ENCODE measurements around the gene DCANP1.

DNA sequence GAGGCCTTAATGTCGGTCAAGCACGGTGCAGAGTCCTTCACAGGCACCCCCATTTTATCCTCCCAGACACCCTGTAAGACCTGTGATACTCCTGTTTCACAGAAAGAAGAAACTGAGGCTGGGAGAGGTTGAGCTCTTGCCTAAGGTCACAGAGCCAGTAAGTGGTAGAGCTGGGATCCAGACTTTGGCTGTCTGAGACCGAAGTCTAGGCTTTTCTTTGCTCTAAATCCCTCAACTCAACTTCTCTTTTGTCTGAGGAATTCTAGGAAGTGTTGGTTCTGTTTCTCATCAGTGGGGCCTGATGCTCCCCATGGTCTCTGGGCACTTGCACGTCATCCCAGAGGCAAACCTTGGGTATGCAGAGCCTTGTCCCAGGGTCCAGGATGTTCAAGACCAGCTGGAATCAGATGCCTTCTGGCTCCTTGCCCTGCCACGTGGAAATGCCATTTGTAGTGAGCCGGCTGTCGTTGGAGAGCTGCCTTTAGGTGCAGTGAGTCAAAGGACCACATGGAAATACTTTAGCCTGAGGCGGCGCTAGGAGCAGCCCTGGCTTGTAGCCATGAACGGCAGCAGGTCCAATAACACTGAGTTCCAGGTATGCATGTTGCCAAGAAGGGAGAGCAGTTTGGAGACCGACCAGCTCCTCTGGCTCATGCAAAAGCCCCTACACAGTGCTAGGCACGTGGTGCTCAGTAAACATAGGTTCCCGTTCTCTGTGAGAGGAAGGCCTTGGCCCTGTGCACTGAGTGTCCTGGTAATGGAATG lies 9.2 kb downstream of the DCANP1 start:
- TF ChIP-seq, protein P1, sequence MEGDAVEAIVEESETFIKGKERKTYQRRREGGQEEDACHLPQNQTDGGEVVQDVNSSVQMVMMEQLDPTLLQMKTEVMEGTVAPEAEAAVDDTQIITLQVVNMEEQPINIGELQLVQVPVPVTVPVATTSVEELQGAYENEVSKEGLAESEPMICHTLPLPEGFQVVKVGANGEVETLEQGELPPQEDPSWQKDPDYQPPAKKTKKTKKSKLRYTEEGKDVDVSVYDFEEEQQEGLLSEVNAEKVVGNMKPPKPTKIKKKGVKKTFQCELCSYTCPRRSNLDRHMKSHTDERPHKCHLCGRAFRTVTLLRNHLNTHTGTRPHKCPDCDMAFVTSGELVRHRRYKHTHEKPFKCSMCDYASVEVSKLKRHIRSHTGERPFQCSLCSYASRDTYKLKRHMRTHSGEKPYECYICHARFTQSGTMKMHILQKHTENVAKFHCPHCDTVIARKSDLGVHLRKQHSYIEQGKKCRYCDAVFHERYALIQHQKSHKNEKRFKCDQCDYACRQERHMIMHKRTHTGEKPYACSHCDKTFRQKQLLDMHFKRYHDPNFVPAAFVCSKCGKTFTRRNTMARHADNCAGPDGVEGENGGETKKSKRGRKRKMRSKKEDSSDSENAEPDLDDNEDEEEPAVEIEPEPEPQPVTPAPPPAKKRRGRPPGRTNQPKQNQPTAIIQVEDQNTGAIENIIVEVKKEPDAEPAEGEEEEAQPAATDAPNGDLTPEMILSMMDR (IDR thresholded peaks at IDR 0.05) = no peak
- no peak for TF ChIP-seq MAFK (IDR thresholded peaks at IDR 0.05; ENCODE audit: partially characterized antibody)
- no peak for TF ChIP-seq CHD2 (IDR thresholded peaks at IDR 0.05; ENCODE audit: low read length, partially characterized antibody)
- TF ChIP-seq POLR2A (IDR thresholded peaks at IDR 0.05; ENCODE audit: low read length) = no peak
